SK-N-SH (cell line): ENCODE results near the gene GLCCI1. TPM values are rescaled to one million over a fixed set of nuclear protein-coding genes. Genes with fewer than 3 reads are reported as not detected.
"Not testable (repeated sequence)": the region's sequence is repeated elsewhere in the genome, so short reads cannot be mapped to it uniquely, and the experiment has no call there.

Experiments used
- CTCF ChIA-PET: fragments of 300-600, 350-600 bp; formaldehyde crosslinking; extraction: SDS; loops from one replicate; lab custom pipeline; 2021; lab: Yijun Ruan, JAX
- POLR2A ChIA-PET: fragments of 350-600 bp; sonication (Branson Sonifier 250); formaldehyde crosslinking; extraction: SDS; loops from one replicate; lab custom pipeline; 2020; ENCODE audit warnings: antibody characterized with exemption, inconsistent platforms; lab: Yijun Ruan, JAX
- DNase-seq: peaks from one replicate; pipeline ENCODE4 v3.0.0; 2012
- H2AFZ ChIP-seq: fragments of 200-600 bp; sonication (generic); 2 replicates; pipeline ENCODE4 v1.8.1; 2016; ENCODE audit warnings: antibody characterized with exemption, mild to moderate bottlenecking, low read depth
- H3F3A ChIP-seq: fragments of 200-600 bp; sonication (generic); replicated peaks from 2 replicates; pipeline ENCODE3; 2016; ENCODE audit warnings: antibody characterized with exemption, mild to moderate bottlenecking; ENCODE audit not compliant: insufficient read depth
- H3K27ac ChIP-seq, 2 experiments: fragments of 200-500 bp in 1 of 2; fragments of 200-600 bp in 1 of 2; sonication (Bioruptor generic) in 1 of 2; sonication (generic), shearing (Covaris generic) in 1 of 2; 2 replicates each; pipeline versions ENCODE4 v1.5.1 to v1.6.1; 2014 to 2016; ENCODE audit warnings: low read depth in 2 of 2, inconsistent platforms in 1 of 2, low read length in 1 of 2, mild to moderate bottlenecking in 1 of 2, mixed read lengths in 1 of 2
- H3K27me3 ChIP-seq: fragments of 200-600 bp; sonication (generic), shearing (Covaris generic); 2 replicates; pipeline ENCODE4 v1.6.1; 2016; ENCODE audit warnings: mixed run types; ENCODE audit not compliant: insufficient read depth
- H3K36me3 ChIP-seq, 2 experiments: fragments of 200-500 bp in 1 of 2; fragments of 200-600 bp in 1 of 2; sonication (Bioruptor generic) in 1 of 2; sonication (generic) in 1 of 2; replicated peaks in 1 of 2; 2 replicates each; pipeline versions ENCODE3 to v1.5.1; 2014 to 2016; ENCODE audit warnings: low read length in 1 of 2, mild to moderate bottlenecking in 1 of 2; ENCODE audit not compliant: insufficient read depth in 2 of 2, control insufficient read depth in 1 of 2
- H3K4me1 ChIP-seq, 2 experiments: fragments of 200-500 bp in 1 of 2; fragments of 200-600 bp in 1 of 2; sonication (Bioruptor generic) in 1 of 2; sonication (generic), shearing (Covaris generic) in 1 of 2; 2 replicates each; pipeline versions ENCODE4 v1.5.1 to v1.6.1; 2014 to 2016; ENCODE audit warnings: low read depth in 1 of 2, low read length in 1 of 2, mixed run types in 1 of 2; ENCODE audit not compliant: insufficient read depth in 2 of 2, control insufficient read depth in 1 of 2
- H3K4me2 ChIP-seq: fragments of 200-600 bp; sonication (generic), shearing (Covaris generic); 2 replicates; pipeline ENCODE4 v1.6.1; 2017; ENCODE audit warnings: mixed run types
- H3K4me3 ChIP-seq, 2 experiments: fragments of 200-500 bp in 1 of 2; fragments of 200-600 bp in 1 of 2; sonication (Bioruptor generic) in 1 of 2; sonication (generic), shearing (Covaris generic) in 1 of 2; 2 replicates each; pipeline versions ENCODE4 v1.5.1 to v1.8.1; 2014 to 2016; ENCODE audit warnings: low read depth in 2 of 2, inconsistent platforms in 1 of 2, low read length in 1 of 2, mild to moderate bottlenecking in 1 of 2, mixed read lengths in 1 of 2, moderate library complexity in 1 of 2
- H3K79me2 ChIP-seq: fragments of 200-600 bp; sonication (generic); 2 replicates; pipeline ENCODE4 v1.8.1; 2017; ENCODE audit warnings: mild to moderate bottlenecking; ENCODE audit not compliant: insufficient read depth
- H3K9ac ChIP-seq: fragments of 200-600 bp; sonication (generic); 2 replicates; pipeline ENCODE4 v1.6.1; 2017; ENCODE audit warnings: mixed run types
- H3K9me2 ChIP-seq: fragments of 200-600 bp; sonication (generic); 2 replicates; pipeline ENCODE4 v1.6.1; 2017; ENCODE audit warnings: mixed run types
- H3K9me3 ChIP-seq: fragments of 200-600 bp; sonication (generic); 2 replicates; pipeline ENCODE4 v1.6.1; 2017; ENCODE audit warnings: mixed run types, mild to moderate bottlenecking, moderate library complexity
- H4K20me1 ChIP-seq: fragments of 200-600 bp; sonication (generic); 2 replicates; pipeline ENCODE4 v1.6.1; 2017; ENCODE audit warnings: mild to moderate bottlenecking, mixed run types; ENCODE audit not compliant: insufficient read depth
- FOXM1 ChIP-seq: IDR thresholded peaks from 2 replicates; pipeline ENCODE4 v1.4.0; 2012; ENCODE audit warnings: low read depth, mild to moderate bottlenecking
- GABPA ChIP-seq: IDR thresholded peaks from 2 replicates; pipeline ENCODE4 v1.4.0; 2012; ENCODE audit warnings: low read depth, mild to moderate bottlenecking
- JUND ChIP-seq: IDR thresholded peaks from 2 replicates; pipeline ENCODE4 v1.4.0; 2012
- NRF1 ChIP-seq: IDR thresholded peaks from 2 replicates; pipeline ENCODE4 v1.6.1; 2012; ENCODE audit warnings: low read depth, mild to moderate bottlenecking, low read length
- RCOR1 ChIP-seq: fragments of 150-350 bp; IDR thresholded peaks from 2 replicates; pipeline ENCODE4 v1.6.1; 2017; ENCODE audit warnings: antibody characterized with exemption, low read length
- RFX5 ChIP-seq: IDR thresholded peaks from 2 replicates; pipeline ENCODE4 v1.6.1; 2012; ENCODE audit warnings: mild to moderate bottlenecking, improper control_type of control experiment, low read length
- RXRA ChIP-seq: IDR thresholded peaks from 2 replicates; pipeline ENCODE4 v1.4.0; 2012; ENCODE audit warnings: low read depth, mild to moderate bottlenecking, borderline replicate concordance
- SMC3 ChIP-seq: IDR thresholded peaks from 2 replicates; pipeline ENCODE4 v1.6.1; 2012; ENCODE audit warnings: low read depth, low read length, improper control_type of control experiment
- TAF1 ChIP-seq: IDR thresholded peaks from 2 replicates; pipeline ENCODE4 v1.6.1; 2012; ENCODE audit warnings: low read depth, mild to moderate bottlenecking, low read length, moderate library complexity, borderline replicate concordance
- TCF12 ChIP-seq: IDR thresholded peaks from 2 replicates; pipeline ENCODE4 v1.4.0; 2012
- TEAD4 ChIP-seq: IDR thresholded peaks from 2 replicates; pipeline ENCODE4 v1.4.0; 2012; ENCODE audit warnings: mild to moderate bottlenecking, borderline replicate concordance; ENCODE audit not compliant: insufficient read depth
- YY1 ChIP-seq: IDR thresholded peaks from 2 replicates; pipeline ENCODE4 v1.4.0; 2012; ENCODE audit warnings: low read depth, mild to moderate bottlenecking
- WGBS: methylation state at CpG from one replicate; pipeline ENCODE4 v1.1.6; 2017; ENCODE audit warnings: low lambda C conversion rate; 5-methylcytosine and 5-hydroxymethylcytosine counted together
- polyA plus RNA-seq, 3 experiments: library from polyadenylated mRNA; depleted of rRNA; stranded (reverse); fragments of >200 nt; gene quantifications; 2 replicates each; pipeline ENCODE4 v1.2.3, GENCODE V29; 2012
- TF ChIP-seq, protein P1 (sequence below): IDR thresholded peaks from 2 replicates; pipeline ENCODE4 v1.6.1; 2012; ENCODE audit warnings: mild to moderate bottlenecking, low read depth, low read length, moderate library complexity
- TF ChIP-seq, protein P2 (sequence below): fragments of 200-600 bp; sonication (generic); IDR thresholded peaks from 2 replicates; pipeline ENCODE4 v1.6.1; 2017; ENCODE audit warnings: antibody characterized with exemption, mild to moderate bottlenecking, moderate library complexity

GLCCI1 gene
- polyA plus RNA-seq, 1 of the 3 experiments (the other 2 are of a cell fraction): 5.5 TPM

DNA sequence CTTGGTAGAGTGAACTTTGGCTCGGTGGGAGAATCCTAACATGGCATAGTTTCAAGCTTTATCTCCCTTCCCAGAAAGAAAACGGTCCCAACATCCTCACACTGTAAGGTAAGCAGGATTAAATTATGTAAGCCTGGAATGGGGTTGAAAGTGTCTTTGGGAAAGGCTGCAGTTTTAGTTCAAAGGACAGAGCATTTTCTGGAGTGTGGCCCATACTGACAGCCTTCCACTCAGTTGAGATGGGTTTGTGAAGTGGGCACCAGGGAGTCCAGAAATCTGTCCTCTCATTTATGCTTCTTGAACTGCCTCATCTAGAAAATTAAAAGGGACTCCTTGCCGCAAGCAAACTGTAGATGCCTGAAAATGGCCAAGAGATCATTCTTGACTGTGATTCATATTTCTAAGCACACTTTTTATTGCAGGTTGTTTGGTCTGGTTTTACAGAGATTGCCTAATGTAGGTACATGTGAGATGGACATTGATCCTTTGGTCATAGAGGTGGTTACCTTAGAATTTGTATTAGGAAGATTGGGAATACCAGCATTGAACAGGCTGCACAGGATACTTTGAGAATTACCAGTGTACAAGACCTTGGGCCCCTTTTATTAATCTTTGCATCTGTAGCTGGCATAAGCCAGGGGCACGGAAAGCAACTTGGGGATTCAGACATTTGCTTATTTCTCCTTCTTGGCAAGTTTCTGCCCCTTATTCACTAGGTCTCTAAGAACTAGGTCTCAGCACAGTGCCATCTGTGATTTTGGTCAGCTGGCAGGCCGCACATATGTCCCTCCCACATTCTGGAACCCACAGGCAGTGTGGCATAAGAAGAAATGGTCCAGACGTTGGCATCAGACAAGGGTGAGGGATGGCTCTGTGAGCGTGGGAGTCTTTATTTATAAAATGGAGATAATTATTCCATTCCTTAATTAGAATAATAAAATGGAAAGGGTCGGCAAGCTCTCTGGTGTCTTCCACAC is 125.9 kb downstream of the GLCCI1 start:
- peaks cover 0 to 4% of the 10 kb centered on the region in 2 experiments for H3K36me3 ChIP-seq
- WGBS: 79% methylated on average over 8 of the region's 8 CpGs
- ChIA-PET POLR2A (no interaction called here), CTCF (no interaction called here)
- H3F3A ChIP-seq: no peaks in the 10 kb centered on the region
- H3K4me2 ChIP-seq: no peak overlapping the region
- H3K9me2 ChIP-seq: no peaks in the 10 kb centered on the region
- DNase-seq: no peak
- H2AFZ ChIP-seq: no peak overlapping the region
- no peaks in the 10 kb centered on the region for H4K20me1 ChIP-seq
- H3K9me3 ChIP-seq: no peaks in the 10 kb centered on the region; the same call in 1 of the 2 replicates
- no peak overlapping the region for H3K4me3 ChIP-seq
- no peaks in the 10 kb centered on the region for H3K4me1 ChIP-seq
- no peaks in the 10 kb centered on the region for H3K27me3 ChIP-seq
- no peak overlapping the region for H3K27ac ChIP-seq
- TF ChIP-seq, protein P1, sequence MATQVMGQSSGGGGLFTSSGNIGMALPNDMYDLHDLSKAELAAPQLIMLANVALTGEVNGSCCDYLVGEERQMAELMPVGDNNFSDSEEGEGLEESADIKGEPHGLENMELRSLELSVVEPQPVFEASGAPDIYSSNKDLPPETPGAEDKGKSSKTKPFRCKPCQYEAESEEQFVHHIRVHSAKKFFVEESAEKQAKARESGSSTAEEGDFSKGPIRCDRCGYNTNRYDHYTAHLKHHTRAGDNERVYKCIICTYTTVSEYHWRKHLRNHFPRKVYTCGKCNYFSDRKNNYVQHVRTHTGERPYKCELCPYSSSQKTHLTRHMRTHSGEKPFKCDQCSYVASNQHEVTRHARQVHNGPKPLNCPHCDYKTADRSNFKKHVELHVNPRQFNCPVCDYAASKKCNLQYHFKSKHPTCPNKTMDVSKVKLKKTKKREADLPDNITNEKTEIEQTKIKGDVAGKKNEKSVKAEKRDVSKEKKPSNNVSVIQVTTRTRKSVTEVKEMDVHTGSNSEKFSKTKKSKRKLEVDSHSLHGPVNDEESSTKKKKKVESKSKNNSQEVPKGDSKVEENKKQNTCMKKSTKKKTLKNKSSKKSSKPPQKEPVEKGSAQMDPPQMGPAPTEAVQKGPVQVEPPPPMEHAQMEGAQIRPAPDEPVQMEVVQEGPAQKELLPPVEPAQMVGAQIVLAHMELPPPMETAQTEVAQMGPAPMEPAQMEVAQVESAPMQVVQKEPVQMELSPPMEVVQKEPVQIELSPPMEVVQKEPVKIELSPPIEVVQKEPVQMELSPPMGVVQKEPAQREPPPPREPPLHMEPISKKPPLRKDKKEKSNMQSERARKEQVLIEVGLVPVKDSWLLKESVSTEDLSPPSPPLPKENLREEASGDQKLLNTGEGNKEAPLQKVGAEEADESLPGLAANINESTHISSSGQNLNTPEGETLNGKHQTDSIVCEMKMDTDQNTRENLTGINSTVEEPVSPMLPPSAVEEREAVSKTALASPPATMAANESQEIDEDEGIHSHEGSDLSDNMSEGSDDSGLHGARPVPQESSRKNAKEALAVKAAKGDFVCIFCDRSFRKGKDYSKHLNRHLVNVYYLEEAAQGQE: no peak
- TF ChIP-seq TCF12: no peak
- TF ChIP-seq RFX5: no peak
- no peak for TF ChIP-seq JUND
- TF ChIP-seq NRF1: no peak
- no peak for TF ChIP-seq SMC3
- TF ChIP-seq TEAD4: no peak
- TF ChIP-seq RXRA: no peak
- no peak for TF ChIP-seq RCOR1
- no peak for TF ChIP-seq TAF1
- no peak for TF ChIP-seq FOXM1
- TF ChIP-seq GABPA: no peak
- TF ChIP-seq, protein P2, sequence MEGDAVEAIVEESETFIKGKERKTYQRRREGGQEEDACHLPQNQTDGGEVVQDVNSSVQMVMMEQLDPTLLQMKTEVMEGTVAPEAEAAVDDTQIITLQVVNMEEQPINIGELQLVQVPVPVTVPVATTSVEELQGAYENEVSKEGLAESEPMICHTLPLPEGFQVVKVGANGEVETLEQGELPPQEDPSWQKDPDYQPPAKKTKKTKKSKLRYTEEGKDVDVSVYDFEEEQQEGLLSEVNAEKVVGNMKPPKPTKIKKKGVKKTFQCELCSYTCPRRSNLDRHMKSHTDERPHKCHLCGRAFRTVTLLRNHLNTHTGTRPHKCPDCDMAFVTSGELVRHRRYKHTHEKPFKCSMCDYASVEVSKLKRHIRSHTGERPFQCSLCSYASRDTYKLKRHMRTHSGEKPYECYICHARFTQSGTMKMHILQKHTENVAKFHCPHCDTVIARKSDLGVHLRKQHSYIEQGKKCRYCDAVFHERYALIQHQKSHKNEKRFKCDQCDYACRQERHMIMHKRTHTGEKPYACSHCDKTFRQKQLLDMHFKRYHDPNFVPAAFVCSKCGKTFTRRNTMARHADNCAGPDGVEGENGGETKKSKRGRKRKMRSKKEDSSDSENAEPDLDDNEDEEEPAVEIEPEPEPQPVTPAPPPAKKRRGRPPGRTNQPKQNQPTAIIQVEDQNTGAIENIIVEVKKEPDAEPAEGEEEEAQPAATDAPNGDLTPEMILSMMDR: no peak
- no peak for TF ChIP-seq YY1
- no peak overlapping the region for H3K9ac ChIP-seq
- H3K79me2 ChIP-seq: no peaks in the 10 kb centered on the region

DNA sequence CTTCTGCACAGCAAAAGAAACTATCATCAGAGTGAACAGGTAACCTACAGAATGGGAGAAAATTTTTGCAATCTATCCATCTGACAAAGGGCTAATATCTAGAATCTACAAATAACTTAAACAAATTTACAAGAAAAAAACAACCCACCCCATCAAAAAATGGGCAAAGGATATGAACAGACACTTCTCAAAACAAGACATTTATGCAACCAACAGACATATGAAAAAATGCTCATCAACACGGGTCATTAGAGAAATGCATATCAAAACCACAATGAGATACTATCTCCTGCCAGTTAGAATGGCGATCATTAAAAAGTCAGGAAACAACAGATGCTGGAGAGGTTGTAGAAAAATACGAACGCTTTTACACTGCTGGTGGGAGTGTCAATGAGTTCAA is 132.7 kb downstream of the GLCCI1 start:
- H3K9me3 ChIP-seq, H3F3A ChIP-seq, DNase-seq, H3K4me1 ChIP-seq, CTCF ChIA-PET, H2AFZ ChIP-seq, H3K4me3 ChIP-seq, H3K27ac ChIP-seq, H3K27me3 ChIP-seq, H3K36me3 ChIP-seq, H3K4me2 ChIP-seq, H3K79me2 ChIP-seq, H3K9ac ChIP-seq, H4K20me1 ChIP-seq, POLR2A ChIA-PET, H3K9me2 ChIP-seq: not testable (repeated sequence)
- 71% methylated on average over 4 of the region's 4 CpGs for WGBS
